Panc1 (cell line): ENCODE data around the gene ASCC1. TPM values are rescaled to one million over a fixed set of nuclear protein-coding genes. Genes with fewer than 3 reads are reported as not detected.

Source experiments
- ATAC-seq: fragments of 200-7000 bp; cut with Tn5 transposase; 2 replicates; pipeline ENCODE4 v1.9.1; 2020; ENCODE audit warnings: mild to moderate bottlenecking, moderate library complexity
- BruUV-seq: library from RNA; stranded (reverse); fragments of 400-500 nt; replicated peaks from 2 replicates; lab custom pipeline; 2021; lab: Mats Ljungman, UMichigan
- CTCF ChIA-PET: fragments of 300-600 bp; sonication (Branson Sonifier 250); formaldehyde crosslinking; loops from one replicate; lab custom pipeline; 2022; ENCODE audit warnings: antibody characterized with exemption; lab: Charles Lee
- POLR2A ChIA-PET: fragments of 300-600 bp; sonication (Branson Sonifier 250); formaldehyde crosslinking; loops from one replicate; lab custom pipeline; 2022; ENCODE audit warnings: antibody characterized with exemption; lab: Charles Lee
- DNase-seq: peaks from one replicate; pipeline ENCODE4 v3.0.0-alpha.2; 2010; ENCODE audit warnings: low read depth, low spot score
- H3K27ac ChIP-seq: 2 replicates; pipeline ENCODE4 v1.5.1; 2011; ENCODE audit warnings: mild to moderate bottlenecking, low read length, inconsistent platforms
- H3K27me3 ChIP-seq: fragments of 200-500 bp; sonication (Bioruptor generic); 2 replicates; pipeline ENCODE4 v1.6.0; 2014; ENCODE audit warnings: low read length, inconsistent platforms; ENCODE audit not compliant: control insufficient read depth, insufficient read depth
- H3K36me3 ChIP-seq: fragments of 200-500 bp; sonication (Bioruptor generic); 2 replicates; pipeline ENCODE4 v1.5.1; 2014; ENCODE audit warnings: inconsistent platforms, mild to moderate bottlenecking, low read length, moderate library complexity; ENCODE audit not compliant: control insufficient read depth, insufficient read depth
- H3K4me1 ChIP-seq: 2 replicates; pipeline ENCODE4 v1.5.1; 2011; ENCODE audit warnings: inconsistent platforms, mild to moderate bottlenecking, low read length, moderate library complexity; ENCODE audit not compliant: control insufficient read depth, insufficient read depth
- H3K4me3 ChIP-seq, 2 experiments: 2 replicates each; pipeline ENCODE4 v1.5.1; 2011 to 2012; ENCODE audit warnings: low read depth in 2 of 2, low read length in 2 of 2, mild to moderate bottlenecking in 2 of 2, inconsistent platforms in 1 of 2, moderate library complexity in 1 of 2
- H3K9me3 ChIP-seq: fragments of 200-500 bp; sonication (Bioruptor generic); 2 replicates; pipeline ENCODE4 v1.5.1; 2014; ENCODE audit warnings: low read depth, mild to moderate bottlenecking, inconsistent platforms, low read length, moderate library complexity; ENCODE audit not compliant: control insufficient read depth, insufficient read depth
- CTCF ChIP-seq: fragments of 450-650 bp; IDR thresholded peaks from 2 replicates; pipeline ENCODE4 v1.5.1; 2017; ENCODE audit warnings: mild to moderate bottlenecking
- POLR2AphosphoS5 ChIP-seq: IDR thresholded peaks from 2 replicates; pipeline ENCODE4 v1.6.1; 2012; ENCODE audit warnings: mild to moderate bottlenecking, low read depth, low read length, moderate library complexity
- REST ChIP-seq, 2 experiments: IDR thresholded peaks; 2 replicates each; pipeline ENCODE4 v1.6.1; 2011 to 2012; ENCODE audit warnings: low read depth in 2 of 2, control low read depth in 1 of 2, low read length in 1 of 2, mild to moderate bottlenecking in 1 of 2, moderate library complexity in 1 of 2; ENCODE audit not compliant: insufficient read depth in 1 of 2
- SIN3A ChIP-seq: IDR thresholded peaks from 2 replicates; pipeline ENCODE4 v1.6.1; 2012; ENCODE audit warnings: low read depth, mild to moderate bottlenecking, low read length, moderate library complexity, borderline replicate concordance; ENCODE audit not compliant: insufficient read depth
- TCF7L2 ChIP-seq: IDR thresholded peaks from 2 replicates; pipeline ENCODE4 v1.6.1; 2011; ENCODE audit warnings: mild to moderate bottlenecking, low read depth, low read length, inconsistent platforms
- in situ Hi-C: cut with HindIII; loops from 2 replicates; pipeline ENCODE4 v1.10.0; 2016; ENCODE audit warnings: low sequenced_read_pairs, low pct_unique_long_range_greater_than_20kb
- intact Hi-C: fragments of 100-400 bp; cut with micrococcal nuclease; formaldehyde crosslinking; loops from one replicate; pipeline ENCODE4 v1.10.0; 2022; ENCODE audit not compliant: unreplicated experiment
- total RNA-seq: library from RNA; stranded (reverse); gene quantifications from one replicate; pipeline ENCODE4 v1.2.1, GENCODE V29; 2021; ENCODE audit not compliant: unreplicated experiment

ASCC1 gene
- total RNA-seq, 1 experiment from 2014 or later = 114 TPM

- ATAC-seq (no peak), DNase-seq (no peak)
- Histone ChIP-seq H3K27me3 (no peaks in the 10 kb centered on the region), H3K36me3 (peaks cover 22% of the 10 kb centered on the region), H3K4me1 (peaks cover 8% of the 10 kb centered on the region), H3K9me3 (no peaks in the 10 kb centered on the region), H3K4me3 (no peak overlapping the region), H3K27ac (peak overlapping the region; percentile 74; the same call in 1 of the 2 replicates)
- no peak for TF ChIP-seq POLR2AphosphoS5
- no peak for TF ChIP-seq TCF7L2
- TF ChIP-seq SIN3A = no peak
- no peak for TF ChIP-seq CTCF
- TF ChIP-seq REST (IDR thresholded peaks at IDR 0.05; ENCODE audit: insufficient read depth in 1 of 2, low read depth in 2 of 2, low read length in 1 of 2) = no peak
- intact Hi-C loops (no loop called here), in situ Hi-C loops (no loop called here)
- ChIA-PET POLR2A (interaction anchor here (0.5 kb wide), 1 partner anchor 52 kb away, joined by 6 read pairs; no protein-coding TSS in a partner anchor), CTCF (no interaction called here)
- BruUV-seq = no TSS peak
Observed at GRCh38 chr10:72158176-72158575, 57.9 kb downstream of the ASCC1 start.

GRCh38 chr10:72156223-72156622 is 59.9 kb downstream of the ASCC1 start:
- Histone ChIP-seq H3K9me3 (no peaks in the 10 kb centered on the region), H3K27me3 (no peaks in the 10 kb centered on the region), H3K27ac (no peak overlapping the region), H3K36me3 (peaks cover 21% of the 10 kb centered on the region), H3K4me1 (peaks cover 8% of the 10 kb centered on the region), H3K4me3 (no peak overlapping the region)
- ChIA-PET CTCF (no interaction called here), POLR2A (interaction anchor here (0.6 kb wide), 1 partner anchor 113 kb away, joined by 8 read pairs; no protein-coding TSS in a partner anchor)
- ATAC-seq (no peak), DNase-seq (no peak)
- no TSS peak for BruUV-seq
- in situ Hi-C loops (no loop called here), intact Hi-C loops (no loop called here)
- TF ChIP-seq REST (IDR thresholded peaks at IDR 0.05; ENCODE audit: insufficient read depth in 1 of 2, low read depth in 2 of 2, low read length in 1 of 2) (no peak), SIN3A (no peak), CTCF (no peak), TCF7L2 (no peak), POLR2AphosphoS5 (no peak)
